Measurements from ENCODE around the gene ITGB3BP.
"Not testable (repeated sequence)": the region's sequence is repeated elsewhere in the genome, so short reads cannot be mapped to it uniquely, and the experiment has no call there.

ITGB3BP gene

DNA sequence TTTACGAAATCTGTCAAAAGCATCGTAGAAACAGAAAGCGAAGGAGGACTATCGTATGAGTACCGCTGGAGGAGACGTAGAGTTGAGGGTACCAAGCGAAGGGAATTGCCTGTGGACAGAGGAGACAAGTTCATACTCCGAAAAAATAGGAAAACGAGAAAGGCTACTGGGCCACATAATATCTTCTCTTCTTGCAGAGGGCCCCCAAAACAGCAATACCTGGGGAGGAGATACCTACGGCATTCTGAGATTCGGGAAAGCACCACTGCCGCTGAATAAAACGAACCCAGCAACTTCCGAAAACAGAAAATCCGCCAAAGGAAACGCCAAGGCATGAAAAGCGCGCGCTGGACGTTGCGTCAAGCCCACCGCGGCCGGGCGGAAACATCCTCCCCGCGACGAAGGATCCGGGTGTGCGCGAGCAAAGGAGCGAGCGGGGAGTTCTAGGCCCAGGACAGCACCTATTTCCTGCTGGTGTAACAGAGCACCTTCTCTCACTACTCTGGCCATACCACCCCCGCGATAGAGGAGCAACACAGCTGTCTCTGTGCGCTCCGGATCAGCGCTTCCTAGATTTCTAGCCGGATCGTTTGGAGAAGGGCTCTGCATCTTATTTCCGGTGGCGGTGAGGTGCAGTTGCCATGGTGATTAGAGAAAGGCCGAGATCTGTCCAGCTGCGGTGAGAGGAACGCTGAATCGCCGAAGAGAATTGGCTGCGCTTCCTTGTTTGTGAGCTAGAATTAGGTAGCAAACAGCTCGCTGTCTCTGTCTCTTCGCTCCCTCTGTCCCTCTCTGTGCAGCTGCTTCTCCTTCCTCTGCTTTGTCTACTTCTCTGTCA, at the start of gene ITGB3BP, which contains the start of gene EFCAB7:
Gene ITGB3BP (minus strand): TSS at position 335 of the 838 bp plus-strand sequence. CDS start 92 bp downstream, at position 243.
Gene EFCAB7 (plus strand): TSS at position 635 of the 838 bp plus-strand sequence. CDS start 2,048 bp downstream, outside the sequence.
- peak; percentile 96 to 98 for DNase-seq (ENCODE audit: low read depth in 2 of 2)
- TF ChIP-seq, protein P1, sequence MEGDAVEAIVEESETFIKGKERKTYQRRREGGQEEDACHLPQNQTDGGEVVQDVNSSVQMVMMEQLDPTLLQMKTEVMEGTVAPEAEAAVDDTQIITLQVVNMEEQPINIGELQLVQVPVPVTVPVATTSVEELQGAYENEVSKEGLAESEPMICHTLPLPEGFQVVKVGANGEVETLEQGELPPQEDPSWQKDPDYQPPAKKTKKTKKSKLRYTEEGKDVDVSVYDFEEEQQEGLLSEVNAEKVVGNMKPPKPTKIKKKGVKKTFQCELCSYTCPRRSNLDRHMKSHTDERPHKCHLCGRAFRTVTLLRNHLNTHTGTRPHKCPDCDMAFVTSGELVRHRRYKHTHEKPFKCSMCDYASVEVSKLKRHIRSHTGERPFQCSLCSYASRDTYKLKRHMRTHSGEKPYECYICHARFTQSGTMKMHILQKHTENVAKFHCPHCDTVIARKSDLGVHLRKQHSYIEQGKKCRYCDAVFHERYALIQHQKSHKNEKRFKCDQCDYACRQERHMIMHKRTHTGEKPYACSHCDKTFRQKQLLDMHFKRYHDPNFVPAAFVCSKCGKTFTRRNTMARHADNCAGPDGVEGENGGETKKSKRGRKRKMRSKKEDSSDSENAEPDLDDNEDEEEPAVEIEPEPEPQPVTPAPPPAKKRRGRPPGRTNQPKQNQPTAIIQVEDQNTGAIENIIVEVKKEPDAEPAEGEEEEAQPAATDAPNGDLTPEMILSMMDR (IDR thresholded peaks at IDR 0.05; ENCODE audit: low read depth, low read length) = no peak
- H3K4me3 ChIP-seq (replicated peaks in 1 of 2; ENCODE audit: low read depth in 2 of 2, low read length in 2 of 2) = peak within 1 kb of the TSS; percentile 60 to 86

DNA sequence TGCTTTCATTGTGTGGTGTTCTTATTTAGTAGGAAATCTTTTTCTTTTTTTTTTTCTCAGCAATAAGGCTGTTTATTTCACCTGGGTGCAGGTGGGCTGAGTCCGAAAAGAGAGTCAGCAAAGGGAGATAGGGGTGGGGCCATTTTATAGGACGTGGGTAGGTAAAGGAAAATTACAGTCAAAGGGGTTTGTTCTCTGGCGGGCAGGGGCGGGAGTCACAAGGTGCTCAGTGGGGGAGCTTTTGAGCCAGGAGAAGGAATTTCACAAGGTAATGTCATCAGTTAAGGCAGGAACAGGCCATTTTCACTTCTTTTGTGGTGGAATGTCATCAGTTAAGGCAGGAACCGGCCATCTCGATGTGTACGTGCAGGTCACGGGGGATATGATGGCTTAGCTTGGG, 49.7 kb upstream of the ITGB3BP start:
- not testable (repeated sequence) for DNase-seq (ENCODE audit: low read depth in 2 of 2); H3K4me3 ChIP-seq (replicated peaks in 1 of 2; ENCODE audit: low read depth in 2 of 2, low read length in 2 of 2)

DNA sequence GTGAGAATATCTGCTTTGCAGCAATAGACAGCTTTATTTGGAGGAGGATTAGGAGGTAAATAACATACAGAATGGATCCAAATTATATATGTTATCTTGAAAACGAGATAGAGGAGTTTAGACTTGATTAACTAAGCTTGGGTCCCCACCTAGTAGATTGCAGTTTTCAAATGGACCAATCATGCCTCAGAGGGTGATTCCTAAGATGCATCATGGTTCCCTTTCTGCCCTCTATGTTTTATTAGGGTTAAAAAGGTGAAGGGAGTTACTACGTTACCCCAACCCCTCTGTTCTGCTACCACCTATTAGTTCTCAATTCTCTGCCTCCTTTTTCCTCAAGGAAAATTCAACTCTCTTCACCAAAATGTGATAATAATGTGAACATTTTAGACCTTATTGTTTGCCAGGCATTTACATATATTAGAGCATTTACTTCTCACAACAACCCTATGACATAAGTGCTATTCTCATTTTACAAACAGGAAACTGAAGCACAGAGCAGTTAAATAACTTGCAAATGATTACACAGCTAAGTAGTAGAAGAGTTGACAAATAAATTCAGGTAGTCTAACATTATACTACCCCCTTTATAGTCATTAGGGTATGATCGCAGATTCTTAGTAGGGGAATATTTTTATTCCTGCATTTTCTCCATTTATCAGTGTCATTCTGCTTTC, 46.8 kb upstream of the ITGB3BP start:
- TF ChIP-seq, protein P1 (IDR thresholded peaks at IDR 0.05; ENCODE audit: low read depth, low read length) = no peak
- DNase-seq (ENCODE audit: low read depth in 2 of 2) = no peak
- no peak overlapping the region for H3K4me3 ChIP-seq (replicated peaks in 1 of 2; ENCODE audit: low read depth in 2 of 2, low read length in 2 of 2)

GRCh38 chr1:63569068-63569467, 46.0 kb upstream of the ITGB3BP start:
- no peak overlapping the region for H3K4me3 ChIP-seq (replicated peaks in 1 of 2; ENCODE audit: low read depth in 2 of 2, low read length in 2 of 2)
- DNase-seq (ENCODE audit: low read depth in 2 of 2) = no peak
- TF ChIP-seq, protein P1 (IDR thresholded peaks at IDR 0.05; ENCODE audit: low read depth, low read length) = no peak

- no peak for DNase-seq (ENCODE audit: low read depth in 2 of 2)
- no peak overlapping the region for H3K4me3 ChIP-seq (replicated peaks in 1 of 2; ENCODE audit: low read depth in 2 of 2, low read length in 2 of 2)
- TF ChIP-seq, protein P1 (IDR thresholded peaks at IDR 0.05; ENCODE audit: low read depth, low read length) = no peak
Measured at GRCh38 chr1:63563745-63564144, 40.7 kb upstream of the ITGB3BP start.

GRCh38 chr1:63559357-63559756, 36.3 kb upstream of the ITGB3BP start:
- no peak for DNase-seq (ENCODE audit: low read depth in 2 of 2)
- TF ChIP-seq, protein P1 (IDR thresholded peaks at IDR 0.05; ENCODE audit: low read depth, low read length) = no peak
- H3K4me3 ChIP-seq (replicated peaks in 1 of 2; ENCODE audit: low read depth in 2 of 2, low read length in 2 of 2) = no peak overlapping the region

DNA sequence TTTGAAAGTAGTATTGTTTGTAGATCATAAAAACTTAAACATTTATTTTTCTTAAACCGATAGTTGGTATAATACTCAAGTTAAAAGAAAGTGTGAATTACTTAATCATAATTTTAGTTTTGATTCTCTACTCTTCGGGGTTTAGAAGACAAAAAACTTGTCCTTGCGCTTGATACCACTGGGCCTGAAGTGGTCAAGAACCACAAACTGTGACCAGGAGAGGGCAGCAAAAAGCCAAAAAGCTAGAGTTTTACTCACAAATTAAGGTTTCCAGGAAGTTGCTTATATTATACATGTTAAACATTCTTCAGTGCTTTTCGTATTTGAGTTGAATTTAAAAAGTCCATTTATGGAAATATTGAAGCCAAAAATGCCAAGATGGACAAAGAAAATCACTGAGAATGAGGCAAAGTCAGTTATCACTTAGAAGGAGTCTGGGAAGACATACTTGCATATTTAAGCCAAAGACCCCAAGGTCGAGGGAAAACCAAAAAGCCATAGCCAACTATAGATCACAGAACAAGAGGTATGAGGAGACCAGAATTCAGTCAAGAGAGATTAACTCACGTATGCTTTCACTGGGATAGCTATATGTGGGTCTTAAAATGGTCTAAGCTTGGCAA, 34.5 kb upstream of the ITGB3BP start:
- TF ChIP-seq, protein P1 (IDR thresholded peaks at IDR 0.05; ENCODE audit: low read depth, low read length) = peak; percentile 69
- peak; percentile 60 to 69 for DNase-seq (ENCODE audit: low read depth in 2 of 2)
- H3K4me3 ChIP-seq (replicated peaks in 1 of 2; ENCODE audit: low read depth in 2 of 2, low read length in 2 of 2) = no peak overlapping the region

All from cardiac fibroblast (primary cell).